ENCODE data around the gene RARRES1. TPM values are rescaled to one million over a fixed set of nuclear protein-coding genes. Genes with fewer than 3 reads are reported as not detected.

Gene RARRES1, protein sequence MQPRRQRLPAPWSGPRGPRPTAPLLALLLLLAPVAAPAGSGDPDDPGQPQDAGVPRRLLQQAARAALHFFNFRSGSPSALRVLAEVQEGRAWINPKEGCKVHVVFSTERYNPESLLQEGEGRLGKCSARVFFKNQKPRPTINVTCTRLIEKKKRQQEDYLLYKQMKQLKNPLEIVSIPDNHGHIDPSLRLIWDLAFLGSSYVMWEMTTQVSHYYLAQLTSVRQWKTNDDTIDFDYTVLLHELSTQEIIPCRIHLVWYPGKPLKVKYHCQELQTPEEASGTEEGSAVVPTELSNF
- 53.5 and 174 TPM in 2 replicates for total RNA-seq

DNA sequence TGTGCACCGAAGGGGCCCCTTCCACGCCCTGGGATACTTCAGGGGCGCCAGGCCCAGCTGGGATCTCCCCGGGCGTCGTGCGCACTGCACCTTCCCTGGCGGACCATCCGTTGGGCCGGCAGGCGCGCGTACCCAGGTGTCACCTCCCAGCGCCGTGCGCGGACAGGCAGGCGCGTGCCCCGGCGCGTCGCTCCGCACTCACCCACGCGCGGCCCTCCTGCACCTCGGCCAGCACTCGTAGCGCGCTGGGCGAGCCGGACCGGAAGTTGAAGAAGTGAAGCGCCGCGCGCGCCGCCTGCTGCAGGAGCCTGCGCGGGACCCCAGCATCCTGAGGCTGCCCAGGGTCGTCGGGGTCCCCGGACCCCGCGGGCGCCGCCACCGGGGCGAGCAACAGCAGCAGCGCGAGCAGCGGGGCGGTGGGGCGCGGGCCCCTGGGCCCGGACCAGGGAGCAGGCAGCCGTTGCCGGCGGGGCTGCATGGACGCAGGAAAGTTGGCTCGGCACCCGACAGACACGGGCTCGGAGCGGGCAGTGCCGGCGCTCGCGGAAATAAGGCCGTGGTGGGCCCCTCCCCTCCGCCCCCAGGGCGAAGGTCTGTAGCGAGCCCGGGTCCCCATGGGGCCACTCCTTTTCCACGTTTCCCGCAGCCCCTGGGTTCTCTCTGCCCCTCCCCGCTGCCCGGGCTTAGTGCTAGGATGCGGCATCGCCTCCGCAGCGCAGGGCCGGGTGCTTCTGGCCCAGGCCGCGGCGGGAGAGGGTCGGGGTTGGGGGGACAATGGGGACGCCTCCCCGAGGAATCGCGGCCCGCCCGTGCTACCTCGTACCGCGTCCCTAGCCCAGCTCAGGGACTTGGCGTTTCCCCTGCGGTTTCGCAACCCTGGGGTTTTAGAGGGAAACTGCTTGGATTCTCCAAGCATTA lies at the start of gene RARRES1:
TSS of gene RARRES1 (minus strand) at position 520 of the 918 bp plus-strand sequence. CDS start at position 478, 42 bp downstream.

DNA sequence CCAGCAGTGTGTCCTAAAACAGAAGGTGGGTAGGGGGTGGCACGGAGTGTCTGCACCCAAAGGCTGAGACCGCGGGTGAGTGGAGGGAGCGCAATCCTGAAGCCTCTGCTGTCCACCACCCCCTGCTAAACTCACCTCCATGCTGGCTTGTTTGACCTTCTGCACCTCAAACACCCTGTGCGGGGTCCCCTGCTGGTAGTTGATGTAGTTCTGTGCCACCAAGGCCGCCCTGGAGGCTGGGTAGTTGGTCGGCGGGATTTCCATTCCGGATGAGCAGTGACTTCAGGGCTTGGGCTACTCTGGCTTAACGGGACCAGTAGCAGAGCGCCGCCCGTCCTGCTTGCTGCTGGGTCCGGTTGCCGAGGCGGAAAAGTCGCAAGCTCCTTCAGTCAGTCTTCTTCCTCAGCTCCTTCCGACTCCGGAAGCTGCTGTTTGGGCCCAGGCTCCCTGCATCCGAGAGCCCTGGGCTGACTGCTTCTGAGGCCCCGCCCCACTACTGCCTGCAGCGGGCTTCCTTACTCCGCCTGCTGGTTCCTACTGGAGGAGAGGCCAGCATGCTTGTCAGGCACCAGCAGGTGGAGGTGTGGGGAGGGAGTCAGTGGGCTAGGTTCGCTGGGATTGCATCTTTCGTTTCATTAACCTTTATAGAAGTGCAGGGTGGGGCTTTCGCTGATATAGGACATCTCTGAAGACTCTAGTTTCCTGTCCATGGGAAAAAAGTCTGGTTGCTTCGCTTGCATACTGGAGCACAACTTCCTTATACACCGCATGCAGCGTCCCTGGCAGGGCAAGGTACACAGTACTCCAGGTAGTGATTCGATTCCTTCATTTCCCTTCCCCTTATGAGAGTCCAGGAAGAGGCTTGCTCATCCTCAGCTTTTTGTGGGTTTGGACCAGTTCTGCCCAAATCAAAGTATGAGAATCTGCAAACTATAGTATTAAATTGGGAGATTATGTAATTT lies 59.8 kb downstream of the RARRES1 start, which contains the start of gene LXN:
TSS of gene LXN (minus strand) at position 434 of the 962 bp plus-strand sequence. CDS start at position 264, 170 bp downstream.

Other genes with a start within 250 kb of the RARRES1 start
- gene MLF1, start 161.3 kb downstream of the RARRES1 start, total RNA-seq = 8.2 and 24.6 TPM in 2 replicates
- 22.7 and 26.2 TPM in 2 replicates for gene GFM1, start 87.9 kb downstream of the RARRES1 start, total RNA-seq
- gene LXN, start 59.8 kb downstream of the RARRES1 start, total RNA-seq = 269 and 374 TPM in 2 replicates
- 130 and 197 TPM in 2 replicates for gene MFSD1, start 69.6 kb upstream of the RARRES1 start, total RNA-seq

Data from bronchial smooth muscle cell (primary cell).